ENCODE measurements around the gene TMPRSS9. TPM values are rescaled to one million over a fixed set of nuclear protein-coding genes. Genes with fewer than 3 reads are reported as not detected.
"Not testable (repeated sequence)": the region's sequence is repeated elsewhere in the genome, so short reads cannot be mapped to it uniquely, and the experiment has no call there.

TMPRSS9 gene
- total RNA-seq, 1 experiment from 2014 or later: 0.44 TPM

DNA sequence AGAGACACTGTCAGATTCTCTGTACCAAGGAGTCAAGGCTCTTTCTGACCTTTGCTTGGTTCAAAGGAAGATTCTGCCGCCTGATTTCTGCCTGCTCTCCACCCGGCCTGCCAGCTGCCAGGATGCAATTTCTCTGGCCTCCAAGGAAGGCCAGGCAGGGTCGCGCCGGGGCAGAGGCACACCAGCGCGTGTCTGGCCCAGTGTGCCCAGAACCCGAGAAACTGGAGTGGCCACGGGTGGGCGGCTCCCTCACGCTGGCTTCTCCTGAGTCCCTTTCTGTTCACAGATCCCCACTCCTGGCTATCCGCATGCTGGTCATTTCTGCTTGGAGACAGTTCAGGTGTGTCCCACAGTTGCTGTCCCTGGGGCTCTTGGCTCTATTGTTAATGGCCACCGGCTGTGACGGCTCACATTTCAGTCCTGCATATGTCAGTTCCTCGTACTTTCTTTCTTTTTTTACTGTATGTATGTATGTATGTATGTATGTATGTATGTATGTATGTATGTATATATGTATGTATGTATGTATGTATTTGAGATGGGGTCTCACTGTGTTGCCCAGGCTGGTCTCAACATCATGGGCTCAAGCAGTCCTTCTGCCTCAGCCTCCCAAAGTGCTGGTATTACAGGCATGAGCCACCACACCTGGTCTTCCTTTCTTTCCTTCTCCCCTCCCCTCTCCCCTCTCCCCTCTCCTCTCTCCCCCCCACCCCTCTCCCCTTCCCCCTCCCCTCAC lies 16.9 kb downstream of the TMPRSS9 start:
- DNase-seq (ENCODE audit: low read depth): no peak
- in situ Hi-C loops (cut with HindIII; ENCODE audit: low pct_unique_long_range_greater_than_20kb, low sequenced_read_pairs): no loop called here

- no peak for DNase-seq (ENCODE audit: low read depth)
- in situ Hi-C loops (cut with HindIII; ENCODE audit: low pct_unique_long_range_greater_than_20kb, low sequenced_read_pairs): no loop called here
Observed at GRCh38 chr19:2380567-2380966, 20.5 kb downstream of the TMPRSS9 start.

GRCh38 chr19:2381148-2381820 lies 21.2 kb downstream of the TMPRSS9 start:
- no peak for DNase-seq (ENCODE audit: low read depth)
- in situ Hi-C loops (cut with HindIII; ENCODE audit: low pct_unique_long_range_greater_than_20kb, low sequenced_read_pairs): no loop called here

DNA sequence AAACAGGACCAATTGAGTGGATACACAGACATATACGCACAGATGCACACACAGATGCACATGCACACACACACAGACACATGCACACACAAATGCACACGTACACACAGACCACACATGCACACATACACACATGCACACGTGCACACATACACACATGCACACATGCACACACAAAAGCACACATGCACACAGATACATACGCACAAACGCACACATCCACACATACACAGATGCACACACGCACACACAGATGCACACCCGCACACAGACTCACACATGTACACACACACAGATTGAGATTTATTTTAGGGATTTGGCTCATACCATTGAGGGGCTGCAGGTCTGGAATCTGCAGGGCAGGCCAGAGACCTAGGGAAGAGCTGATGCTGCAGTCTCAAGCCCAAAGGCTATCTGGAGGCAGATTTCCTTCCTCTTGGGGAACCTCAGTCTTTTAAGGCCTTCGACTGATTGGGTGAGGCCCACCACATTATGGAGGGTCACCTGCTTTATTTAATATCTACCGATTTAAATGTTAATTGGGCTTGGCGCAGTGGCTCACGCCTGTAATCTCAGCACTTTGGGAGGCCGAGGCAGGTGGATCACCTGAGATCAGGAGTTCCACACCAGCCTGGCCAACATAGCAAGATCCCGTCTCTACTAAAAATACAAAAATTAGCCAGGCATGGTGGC lies 22.6 kb downstream of the TMPRSS9 start:
- in situ Hi-C loops (cut with HindIII; ENCODE audit: low pct_unique_long_range_greater_than_20kb, low sequenced_read_pairs): no loop called here
- DNase-seq (ENCODE audit: low read depth): no peak

DNA sequence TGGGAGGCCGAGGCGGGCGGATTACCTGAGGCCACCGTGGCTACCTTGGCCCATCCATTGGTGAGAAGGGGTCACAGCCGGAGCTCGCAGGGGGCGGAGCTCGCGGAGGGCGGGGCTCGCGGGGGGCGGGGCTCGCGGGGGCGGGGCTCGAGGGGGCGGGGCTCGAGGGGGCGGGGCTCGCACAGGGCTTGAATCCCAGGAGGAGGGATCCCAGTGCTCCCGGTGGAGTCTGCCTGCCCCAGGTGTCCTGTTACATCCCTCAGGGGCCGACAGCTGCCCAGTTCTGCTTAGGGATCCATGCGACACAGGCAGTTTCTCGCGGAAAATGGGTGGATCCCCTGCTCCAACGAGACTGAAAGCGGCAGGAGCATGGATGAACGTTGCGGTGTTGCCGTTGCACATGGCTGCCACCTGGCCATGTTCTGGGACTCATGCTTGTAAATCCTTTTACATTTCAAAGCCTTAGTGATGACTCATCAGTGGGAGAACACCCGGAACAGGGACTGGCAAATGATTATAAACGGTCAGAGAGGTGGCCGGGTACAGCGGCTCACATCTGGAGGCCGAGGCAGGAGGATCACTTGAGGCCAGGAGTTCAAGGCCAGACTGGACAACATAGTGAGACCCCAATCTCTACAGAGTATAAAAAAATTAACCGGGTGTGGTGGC lies 25.1 kb downstream of the TMPRSS9 start:
- peak; percentile 91 for DNase-seq (ENCODE audit: low read depth)
- in situ Hi-C loops (cut with HindIII; ENCODE audit: low pct_unique_long_range_greater_than_20kb, low sequenced_read_pairs): no loop called here

DNA sequence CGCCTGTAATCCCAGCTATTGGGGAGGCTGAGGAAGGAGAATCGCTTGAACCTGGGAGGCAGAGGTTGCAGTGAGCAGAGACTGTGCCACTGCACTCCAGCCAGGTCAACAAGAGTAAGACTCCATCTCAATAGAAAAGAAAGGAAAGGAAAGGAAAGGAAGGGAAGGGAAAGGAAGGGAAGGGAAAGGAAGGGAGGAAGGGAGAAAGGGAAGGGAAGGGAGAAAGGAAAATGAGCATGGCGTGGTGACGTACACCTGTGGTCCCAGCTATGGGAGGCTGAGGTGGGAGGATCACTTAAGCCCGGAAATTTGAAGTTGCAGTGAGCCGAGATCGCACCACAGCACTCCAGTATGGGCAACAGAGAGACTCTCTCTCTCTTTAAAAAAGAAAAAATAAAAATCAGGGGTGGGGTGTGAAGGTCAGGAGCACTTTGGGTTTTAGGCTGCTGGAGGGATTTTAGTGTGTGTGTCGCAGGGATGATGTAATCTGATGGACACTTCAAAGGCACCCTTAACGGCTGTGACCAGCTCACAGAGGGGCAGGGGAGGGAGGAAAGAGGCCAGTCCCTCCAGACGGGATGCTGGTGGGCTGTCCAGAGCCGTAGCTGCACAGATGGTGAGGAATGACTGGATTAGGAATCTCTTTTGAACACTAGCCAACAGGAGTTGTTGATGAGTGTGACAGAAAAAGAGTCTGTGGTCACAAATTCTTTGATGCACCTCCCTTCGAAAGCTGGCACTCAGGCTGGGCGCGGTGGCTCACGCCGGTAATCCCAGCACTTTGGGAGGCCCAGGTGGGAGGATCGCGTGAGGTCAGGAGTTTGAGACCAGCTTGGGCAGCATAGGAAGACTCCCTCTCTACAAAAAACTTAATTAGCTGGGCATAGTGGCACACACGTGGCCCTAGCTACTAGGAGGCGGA lies 27.6 kb downstream of the TMPRSS9 start:
- in situ Hi-C loops (cut with HindIII; ENCODE audit: low pct_unique_long_range_greater_than_20kb, low sequenced_read_pairs): no loop called here
- DNase-seq (ENCODE audit: low read depth): no peak

DNA sequence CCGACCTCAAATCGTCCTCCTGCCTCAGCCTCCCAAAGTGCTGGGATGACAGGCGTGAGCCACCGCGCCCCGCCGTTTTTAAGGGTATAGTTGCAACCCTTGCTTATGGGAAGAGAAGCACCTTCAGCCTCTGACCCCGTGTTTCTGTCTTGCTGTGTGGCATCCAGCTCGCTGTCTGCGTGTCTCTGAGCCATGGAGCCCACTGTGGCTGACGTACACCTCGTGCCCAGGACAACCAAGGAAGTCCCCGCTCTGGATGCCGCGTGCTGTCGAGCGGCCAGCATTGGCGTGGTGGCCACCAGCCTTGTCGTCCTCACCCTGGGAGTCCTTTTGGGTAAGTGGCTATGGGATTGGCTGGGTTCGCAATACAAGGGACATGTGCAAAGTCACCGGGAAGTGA lies 29.5 kb downstream of the TMPRSS9 start:
- DNase-seq (ENCODE audit: low read depth): no peak
- in situ Hi-C loops (cut with HindIII; ENCODE audit: low pct_unique_long_range_greater_than_20kb, low sequenced_read_pairs): no loop called here

GRCh38 chr19:2391118-2391725 lies 31.2 kb downstream of the TMPRSS9 start:
- DNase-seq (ENCODE audit: low read depth): peak; percentile 48

DNA sequence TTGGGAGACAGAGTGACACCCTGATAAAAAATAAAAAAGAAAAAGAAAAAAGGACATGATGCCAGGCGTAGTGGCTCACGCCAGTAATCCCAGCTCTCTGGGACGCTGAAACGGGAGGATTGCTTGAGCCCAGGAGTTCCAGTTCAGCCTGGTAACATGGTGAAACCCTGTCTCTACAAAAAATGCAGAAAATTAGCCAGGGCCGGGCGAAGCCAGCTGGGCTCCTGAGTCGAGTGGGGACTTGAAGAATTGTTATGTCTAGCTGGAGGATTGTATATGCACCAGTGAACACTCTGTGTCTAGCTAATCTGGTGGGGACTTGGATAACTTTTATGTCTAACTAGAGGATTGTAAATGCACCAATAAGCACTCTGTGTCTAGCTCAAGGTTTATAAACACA lies 32.3 kb downstream of the TMPRSS9 start:
- in situ Hi-C loops (cut with HindIII; ENCODE audit: low pct_unique_long_range_greater_than_20kb, low sequenced_read_pairs): no loop called here
- no peak for DNase-seq (ENCODE audit: low read depth)

More at GRCh38 chr19:2391118-2391725, 31.2 kb downstream of the TMPRSS9 start:
- in situ Hi-C loops (cut with HindIII; ENCODE audit: low pct_unique_long_range_greater_than_20kb, low sequenced_read_pairs): no loop called here

DNA sequence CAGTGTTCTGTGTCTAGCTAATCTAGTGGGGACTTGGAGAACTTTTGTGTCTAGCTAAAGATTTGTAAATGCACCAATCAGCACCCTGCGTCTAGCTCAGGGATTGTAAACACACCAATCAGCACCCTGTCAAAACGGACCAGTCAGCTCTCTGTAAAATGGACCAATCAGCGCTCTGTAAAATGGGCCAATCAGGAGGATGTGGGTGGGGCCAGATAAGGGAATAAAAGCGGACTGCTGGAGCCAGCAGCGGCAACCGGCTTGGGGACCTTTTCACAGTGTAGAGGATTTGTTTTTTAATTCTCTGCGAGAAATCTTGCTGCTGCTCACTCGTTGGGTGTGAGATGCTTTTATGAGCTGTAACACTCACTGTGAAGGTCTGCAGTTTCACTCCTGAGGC lies 32.8 kb downstream of the TMPRSS9 start:
- in situ Hi-C loops (cut with HindIII; ENCODE audit: low pct_unique_long_range_greater_than_20kb, low sequenced_read_pairs); DNase-seq (ENCODE audit: low read depth): not testable (repeated sequence)

GRCh38 chr19:2394054-2394441 lies 34.0 kb downstream of the TMPRSS9 start:
- DNase-seq (ENCODE audit: low read depth): no peak
- in situ Hi-C loops (cut with HindIII; ENCODE audit: low pct_unique_long_range_greater_than_20kb, low sequenced_read_pairs): no loop called here

DNA sequence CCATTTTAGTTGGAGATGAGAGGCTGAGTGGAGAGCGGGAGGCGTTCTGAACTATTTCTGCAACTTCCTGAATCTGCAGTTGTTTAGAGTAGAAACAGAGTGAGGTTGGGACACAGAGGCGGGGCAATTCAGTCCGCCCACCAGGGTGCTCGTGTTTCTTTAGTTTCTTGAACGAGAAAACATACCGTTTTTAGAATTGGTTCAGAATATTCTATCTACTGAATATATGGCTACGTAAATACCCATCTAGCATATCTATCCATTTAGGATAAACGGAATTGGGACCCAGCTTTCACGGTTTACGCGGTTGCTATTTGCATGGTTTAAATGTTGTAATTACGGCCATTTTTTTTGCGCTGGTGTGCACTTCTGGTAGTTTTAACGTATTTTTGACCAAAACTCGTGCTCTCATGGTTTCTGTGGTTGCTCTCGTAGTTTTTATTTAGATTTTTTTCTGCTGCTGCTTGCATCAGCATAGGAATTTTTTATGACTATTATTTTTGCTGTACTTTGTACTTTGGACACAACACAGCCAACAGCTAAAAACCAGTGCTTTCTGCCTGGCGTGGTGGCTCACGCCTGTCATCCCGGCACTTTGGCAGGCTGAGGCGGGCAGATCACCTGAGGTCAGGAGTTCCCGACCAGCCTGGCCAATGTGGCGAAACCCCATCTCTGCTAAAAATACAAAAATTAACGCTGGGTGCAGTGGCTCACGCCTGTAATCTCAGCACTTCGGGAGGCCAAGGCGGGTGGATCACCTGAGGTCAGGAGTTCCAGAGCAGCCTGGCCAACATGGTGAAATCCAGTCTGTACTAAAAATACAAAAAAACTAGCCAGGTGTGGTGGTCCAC lies 34.6 kb downstream of the TMPRSS9 start:
- DNase-seq (ENCODE audit: low read depth): no peak
- in situ Hi-C loops (cut with HindIII; ENCODE audit: low pct_unique_long_range_greater_than_20kb, low sequenced_read_pairs): no loop called here

- in situ Hi-C loops (cut with HindIII; ENCODE audit: low pct_unique_long_range_greater_than_20kb, low sequenced_read_pairs): not testable (repeated sequence)
Observed at GRCh38 chr19:2395293-2395829, 35.3 kb downstream of the TMPRSS9 start.

GRCh38 chr19:2397173-2397572 lies 37.1 kb downstream of the TMPRSS9 start:
- in situ Hi-C loops (cut with HindIII; ENCODE audit: low pct_unique_long_range_greater_than_20kb, low sequenced_read_pairs): not testable (repeated sequence)

More at GRCh38 chr19:2395293-2395829, 35.3 kb downstream of the TMPRSS9 start:
- not testable (repeated sequence) for DNase-seq (ENCODE audit: low read depth)

GRCh38 chr19:2398735-2399305 lies 38.8 kb downstream of the TMPRSS9 start:
- in situ Hi-C loops (cut with HindIII; ENCODE audit: low pct_unique_long_range_greater_than_20kb, low sequenced_read_pairs): no loop called here
- no peak for DNase-seq (ENCODE audit: low read depth)

More at GRCh38 chr19:2397173-2397572, 37.1 kb downstream of the TMPRSS9 start:
- not testable (repeated sequence) for DNase-seq (ENCODE audit: low read depth)

DNA sequence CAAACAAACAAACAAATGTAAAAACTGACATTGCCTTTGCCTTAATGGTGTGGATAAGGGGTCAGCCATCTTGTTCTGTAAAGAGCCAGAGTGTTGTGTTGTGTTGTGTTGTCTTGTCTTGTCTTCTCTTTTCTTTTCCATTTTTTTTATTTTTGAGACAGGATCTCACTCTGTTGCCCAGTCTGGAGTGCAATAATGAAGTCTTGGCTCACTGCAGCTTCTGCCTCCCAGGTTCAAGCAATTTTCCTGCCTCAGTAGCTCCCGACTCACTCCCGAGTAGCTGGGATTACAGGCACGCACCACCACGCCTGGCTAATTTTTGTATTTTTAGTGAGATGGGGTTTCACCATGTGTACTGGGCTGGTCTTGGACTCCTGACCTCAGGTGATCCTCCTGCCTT lies 39.5 kb downstream of the TMPRSS9 start:
- DNase-seq (ENCODE audit: low read depth): no peak
- in situ Hi-C loops (cut with HindIII; ENCODE audit: low pct_unique_long_range_greater_than_20kb, low sequenced_read_pairs): no loop called here
